Activated CD4-positive, alpha-beta T cell treated with anti-CD3 and anti-CD28 coated beads for 48 hours (primary cell): ENCODE measurements around the gene HELB.

ENCODE experiments used
- DNase-seq: peaks from one replicate; pipeline ENCODE4 v3.0.0-alpha.2; 2020

HELB gene

GRCh38 chr12:66304296-66304900, 2.1 kb downstream of the HELB start:
- DNase-seq = no peak

- DNase-seq = no peak
Measured at GRCh38 chr12:66309606-66310005, 7.3 kb downstream of the HELB start.

- no peak for DNase-seq
Measured at GRCh38 chr12:66312189-66312588, 9.9 kb downstream of the HELB start.

- no peak for DNase-seq
Measured at GRCh38 chr12:66314278-66314677, 12.0 kb downstream of the HELB start.

GRCh38 chr12:66319266-66319954, 17.1 kb downstream of the HELB start:
- DNase-seq = no peak

- no peak for DNase-seq
Measured at GRCh38 chr12:66320996-66321395, 18.7 kb downstream of the HELB start.

GRCh38 chr12:66321435-66321834, 19.1 kb downstream of the HELB start:
- no peak for DNase-seq

- DNase-seq = no peak
Measured at GRCh38 chr12:66323017-66323416, 20.7 kb downstream of the HELB start.

DNA sequence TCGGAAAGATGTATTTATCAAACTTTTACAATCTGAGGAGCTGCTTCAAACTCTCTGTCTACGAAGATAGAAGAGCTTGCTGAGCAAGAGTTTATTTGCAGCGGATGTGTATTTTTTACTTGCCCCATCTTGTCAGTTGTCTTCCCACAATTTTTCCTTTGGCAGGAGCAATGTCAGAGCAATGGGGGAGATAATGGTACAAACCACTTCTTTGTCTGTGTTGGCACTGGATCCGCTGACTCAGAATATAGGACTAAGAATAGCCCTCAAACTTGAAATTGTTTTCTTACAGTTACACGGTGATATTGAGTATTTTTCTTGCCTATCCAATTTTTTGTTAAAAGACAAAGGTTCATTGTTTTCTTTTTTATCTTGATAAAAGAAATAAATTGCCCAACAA, 27.6 kb downstream of the HELB start:
- no peak for DNase-seq

DNA sequence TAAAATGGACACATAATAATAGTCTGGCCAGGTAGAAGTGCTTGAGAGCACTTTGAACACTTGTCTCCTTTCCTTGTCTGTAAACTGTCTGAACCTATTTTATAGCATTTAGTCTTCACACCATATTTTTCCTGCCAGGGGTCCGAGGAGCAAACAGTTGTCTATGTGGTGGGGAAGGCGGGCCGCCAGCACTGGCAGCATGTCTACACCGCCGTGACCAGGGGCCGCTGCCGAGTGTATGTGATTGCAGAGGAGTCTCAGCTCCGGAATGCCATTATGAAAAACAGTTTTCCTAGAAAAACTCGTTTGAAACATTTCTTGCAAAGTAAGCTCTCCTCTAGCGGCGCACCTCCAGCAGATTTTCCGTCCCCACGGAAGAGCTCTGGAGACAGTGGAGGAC, 28.7 kb downstream of the HELB start:
- no peak for DNase-seq

DNA sequence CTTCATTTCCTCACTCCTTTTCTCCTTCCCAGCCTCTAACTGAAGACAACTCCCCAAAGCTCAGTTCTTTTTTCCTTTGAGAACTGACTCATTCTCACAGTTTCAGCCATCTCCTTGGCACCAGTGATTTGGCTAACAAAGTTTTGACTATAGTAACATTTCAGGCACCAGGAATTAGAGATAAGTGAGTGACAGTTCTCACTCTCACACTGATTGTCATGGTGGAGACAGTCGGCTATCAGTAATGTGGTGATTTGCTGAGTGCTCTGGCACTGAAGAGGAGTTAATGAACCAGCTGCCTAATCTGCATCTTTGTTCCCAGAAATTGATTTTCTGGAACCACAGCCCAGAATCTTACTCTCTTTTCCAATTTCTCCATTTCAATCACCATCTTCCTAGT, 29.5 kb downstream of the HELB start:
- DNase-seq = no peak

GRCh38 chr12:66335746-66336145, 33.5 kb downstream of the HELB start:
- no peak for DNase-seq

GRCh38 chr12:66337381-66338010, 35.2 kb downstream of the HELB start:
- DNase-seq = no peak

DNA sequence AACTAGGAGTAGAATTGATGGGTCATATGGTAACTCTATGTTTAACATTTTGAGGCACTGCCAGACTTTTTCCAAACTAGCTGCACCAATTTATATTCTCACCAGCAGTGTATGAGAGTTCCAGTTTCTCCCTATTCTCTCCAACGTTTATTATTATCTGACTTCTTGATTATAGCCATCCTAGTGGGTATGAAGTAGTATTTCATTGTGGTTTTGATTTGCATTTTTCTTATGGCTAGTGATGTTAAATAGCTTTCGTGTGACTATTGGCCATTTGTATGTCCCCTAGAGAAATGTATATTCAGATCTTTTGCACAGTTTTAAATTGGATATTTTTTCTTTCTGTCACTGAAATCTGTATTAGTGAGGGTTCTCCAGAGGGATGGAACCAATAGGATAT, 37.8 kb downstream of the HELB start:
- no peak for DNase-seq

DNA sequence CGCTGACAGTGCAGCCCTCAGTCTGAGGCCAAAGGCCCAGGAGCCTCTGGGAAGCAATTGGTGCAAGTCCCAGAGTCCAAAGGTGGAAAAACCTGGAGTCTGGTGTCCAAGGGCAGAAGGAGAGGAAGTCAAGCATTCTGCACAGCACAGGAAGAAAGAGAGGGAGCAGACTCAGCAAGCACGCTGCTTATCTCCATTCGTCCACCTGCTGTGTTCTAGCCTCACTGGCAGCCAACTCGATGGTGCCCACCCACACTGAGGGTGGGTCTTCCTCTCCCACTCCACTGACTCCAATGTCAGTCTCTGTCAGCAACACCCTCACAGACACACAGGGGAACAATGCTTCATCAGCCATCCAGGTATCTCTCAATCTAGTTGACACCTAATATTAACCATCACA, 38.8 kb downstream of the HELB start:
- DNase-seq = no peak

DNA sequence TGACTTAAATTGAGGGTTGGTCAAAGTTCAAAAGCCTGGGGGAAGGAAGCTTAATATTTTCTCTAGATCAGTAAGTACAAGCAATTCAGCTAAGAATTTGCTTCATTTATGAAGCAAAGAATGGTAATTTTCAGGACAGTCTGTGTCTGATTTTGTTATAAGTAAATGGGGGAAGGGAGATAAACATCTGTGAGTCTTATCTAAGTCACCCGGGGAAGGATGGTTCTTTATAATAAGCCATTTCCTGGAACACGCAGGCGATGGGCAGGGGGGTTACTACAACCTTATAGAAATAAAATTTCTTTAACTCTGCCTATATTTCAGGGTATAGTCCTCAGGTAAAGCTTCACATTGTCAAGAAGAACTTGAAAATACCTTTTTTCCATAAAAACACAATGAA, 42.9 kb downstream of the HELB start:
- no peak for DNase-seq

DNA sequence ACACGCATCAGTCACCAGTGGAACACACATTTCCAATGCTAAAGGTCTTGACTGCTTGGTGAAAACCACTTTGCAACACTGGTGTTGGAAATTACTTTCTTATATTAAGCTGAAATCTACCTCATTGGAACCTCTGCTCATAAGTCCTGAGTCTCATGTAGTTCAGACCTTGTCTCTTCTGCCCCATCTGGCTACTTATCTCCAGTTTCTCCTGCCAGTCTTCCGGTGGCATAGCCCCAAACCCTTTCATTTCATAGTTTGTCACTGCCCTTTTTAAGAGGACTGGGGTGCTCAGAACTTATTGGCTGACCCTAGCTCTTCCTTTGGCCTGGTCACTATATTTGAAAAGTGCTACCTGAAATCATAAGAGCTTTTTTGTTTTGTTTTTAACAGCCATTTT, 43.7 kb downstream of the HELB start:
- no peak for DNase-seq

- DNase-seq = no peak
Measured at GRCh38 chr12:66351301-66351700, 49.0 kb downstream of the HELB start.

- DNase-seq = peak; percentile 21
Measured at GRCh38 chr12:66352197-66352596, 49.9 kb downstream of the HELB start.

DNA sequence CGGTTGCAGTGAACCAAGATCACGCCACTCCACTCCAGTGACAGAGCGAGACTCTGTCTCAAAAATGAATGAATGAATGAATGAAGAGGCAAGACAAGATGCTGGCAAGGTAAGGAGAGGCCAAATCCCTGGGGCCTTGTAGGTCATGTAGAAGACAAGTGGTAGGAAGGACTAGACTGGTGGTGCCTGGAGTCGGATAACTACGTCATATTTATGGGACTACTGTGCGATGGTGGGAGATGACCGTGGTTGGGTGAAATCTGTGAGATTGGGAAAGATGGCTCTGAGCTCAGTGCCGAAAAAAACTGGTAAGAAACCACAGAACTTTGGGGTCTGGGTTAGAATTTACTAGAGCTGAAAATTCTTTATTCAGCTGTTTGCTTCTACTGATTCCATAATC, 50.6 kb downstream of the HELB start:
- DNase-seq = no peak

DNA sequence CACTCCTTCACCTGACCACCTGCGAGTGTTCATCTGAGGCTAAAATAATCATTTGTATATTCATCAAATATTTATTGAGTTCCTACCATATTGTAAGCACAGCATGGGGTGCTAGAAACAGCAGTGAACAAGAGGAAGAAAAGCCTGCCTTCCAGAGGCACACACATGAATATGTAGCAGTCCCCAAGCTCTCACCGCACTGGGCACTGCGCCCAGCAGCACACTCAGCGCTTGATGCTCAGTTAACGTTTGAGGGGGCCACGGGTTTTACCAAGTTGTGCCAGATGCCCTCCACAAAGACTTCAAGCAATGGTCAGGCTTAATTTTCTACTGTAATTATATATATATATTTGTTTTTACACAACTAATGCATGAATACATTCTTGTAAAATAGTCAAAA, 52.0 kb downstream of the HELB start:
- DNase-seq = no peak

- no peak for DNase-seq
Measured at GRCh38 chr12:66359300-66359699, 57.0 kb downstream of the HELB start.

DNA sequence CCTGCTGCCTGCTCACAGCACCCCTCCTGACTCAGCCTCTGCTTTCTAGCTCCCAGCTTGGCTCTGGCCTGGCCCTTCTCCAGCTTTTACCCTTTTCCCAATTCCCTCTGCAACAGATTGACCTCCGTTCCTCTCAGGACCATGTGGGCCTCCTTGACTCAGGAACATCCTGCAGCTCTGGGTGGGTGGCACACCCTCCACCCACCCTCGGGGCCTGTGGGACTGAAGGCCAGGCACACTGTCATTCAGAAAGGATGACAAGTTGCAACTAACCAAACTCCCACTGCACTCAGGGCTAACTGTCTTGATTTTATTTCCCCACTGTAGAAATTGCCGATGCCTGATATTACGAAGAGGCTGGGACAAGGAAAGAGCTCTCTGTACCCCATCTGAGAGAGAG, 59.4 kb downstream of the HELB start:
- no peak for DNase-seq

DNA sequence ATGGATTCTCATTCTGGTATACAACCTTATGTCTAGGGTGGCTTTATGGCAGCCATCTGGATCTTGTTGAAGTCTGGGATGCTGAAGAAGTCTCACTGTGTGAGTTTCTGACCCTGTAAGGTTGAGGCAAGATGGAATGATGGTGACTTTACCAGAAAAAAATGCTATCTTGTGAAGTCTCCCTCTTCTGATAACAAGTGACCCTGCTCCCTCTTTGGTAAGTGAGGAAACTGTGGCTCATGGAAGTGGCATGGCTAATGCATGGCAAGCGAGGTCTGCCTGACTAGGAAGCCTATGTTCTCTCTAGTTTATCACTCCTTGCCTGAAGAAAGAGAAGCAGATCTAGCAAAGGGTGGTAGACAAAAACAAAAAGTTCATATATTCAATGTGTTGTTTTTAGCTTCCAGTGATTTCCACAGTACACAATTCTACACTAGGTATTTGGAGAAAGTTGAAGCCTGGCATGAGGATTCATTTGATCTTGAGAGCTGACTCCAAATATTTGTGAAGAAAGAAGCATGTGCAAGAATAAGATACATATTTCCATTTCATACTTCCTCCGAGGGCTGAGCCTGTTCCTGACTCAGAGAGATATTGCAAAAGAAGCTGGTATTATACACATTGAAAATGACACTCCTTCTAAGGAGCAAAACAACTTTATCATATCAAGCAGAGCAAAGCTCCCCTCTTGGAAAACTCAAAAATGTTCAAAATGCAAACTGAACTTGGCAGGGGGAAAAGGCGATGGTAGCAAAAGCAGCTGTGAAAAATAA, 63.6 kb downstream of the HELB start:
- DNase-seq = no peak
